ENCODE results near the gene DLG2.
"Not testable (repeated sequence)": the region's sequence is repeated elsewhere in the genome, so short reads cannot be mapped to it uniquely, and the experiment has no call there.

The DLG2 gene

DNA sequence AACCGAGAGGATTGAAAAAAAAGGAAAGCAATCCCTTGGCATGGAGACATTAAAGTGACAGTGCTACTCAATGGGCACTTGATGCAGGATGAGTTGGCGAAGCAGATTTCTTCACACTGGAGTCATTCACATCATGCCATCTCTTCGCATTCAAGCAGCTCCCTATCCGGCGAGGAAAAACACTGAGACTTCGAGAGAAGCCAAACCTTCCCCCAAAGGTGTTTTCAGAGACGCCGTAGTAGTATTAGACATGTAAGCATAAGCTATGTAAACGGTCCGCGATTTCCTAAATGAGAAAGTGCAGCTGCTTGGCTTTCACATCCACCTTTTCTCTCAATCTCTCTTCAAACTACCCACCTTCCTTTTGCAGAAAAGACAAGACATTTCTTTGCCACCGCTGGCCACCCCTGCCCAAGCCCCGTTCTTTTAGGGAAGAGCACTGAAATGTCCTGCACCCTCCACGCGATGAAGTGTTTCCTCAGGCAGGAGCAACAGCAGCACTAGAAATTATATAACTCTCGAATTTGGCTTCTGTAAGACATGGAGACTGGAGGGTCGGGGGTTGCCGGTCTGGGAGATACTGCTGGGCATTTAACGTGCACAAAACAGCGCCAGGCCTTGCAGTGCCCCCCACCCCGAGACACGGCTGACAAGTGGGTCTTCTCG lies at the start of gene DLG2:
TSS of gene DLG2 (minus strand) at position 13 of the 666 bp plus-strand sequence.
- DNase-seq: no peak

DNA sequence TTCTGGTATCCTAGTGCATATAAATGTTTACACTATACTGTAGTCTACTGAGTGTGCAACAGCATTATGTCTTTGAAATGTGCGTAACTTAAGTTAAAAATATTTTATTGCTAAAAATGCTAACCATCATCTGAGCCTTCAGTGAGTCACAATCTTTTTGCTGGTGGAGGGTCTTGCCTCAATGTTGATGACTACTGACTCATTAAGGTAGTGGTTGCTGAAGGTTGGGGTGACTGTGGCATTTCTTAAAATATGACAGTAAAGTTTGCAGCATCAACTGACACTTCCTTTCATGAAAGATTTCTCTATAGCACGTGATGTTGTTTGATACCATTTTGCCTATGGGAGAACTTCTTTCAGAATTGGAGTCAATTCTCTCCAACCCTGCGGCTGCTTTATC lies 46.2 kb upstream of the DLG2 start:
- no peak for DNase-seq

DNA sequence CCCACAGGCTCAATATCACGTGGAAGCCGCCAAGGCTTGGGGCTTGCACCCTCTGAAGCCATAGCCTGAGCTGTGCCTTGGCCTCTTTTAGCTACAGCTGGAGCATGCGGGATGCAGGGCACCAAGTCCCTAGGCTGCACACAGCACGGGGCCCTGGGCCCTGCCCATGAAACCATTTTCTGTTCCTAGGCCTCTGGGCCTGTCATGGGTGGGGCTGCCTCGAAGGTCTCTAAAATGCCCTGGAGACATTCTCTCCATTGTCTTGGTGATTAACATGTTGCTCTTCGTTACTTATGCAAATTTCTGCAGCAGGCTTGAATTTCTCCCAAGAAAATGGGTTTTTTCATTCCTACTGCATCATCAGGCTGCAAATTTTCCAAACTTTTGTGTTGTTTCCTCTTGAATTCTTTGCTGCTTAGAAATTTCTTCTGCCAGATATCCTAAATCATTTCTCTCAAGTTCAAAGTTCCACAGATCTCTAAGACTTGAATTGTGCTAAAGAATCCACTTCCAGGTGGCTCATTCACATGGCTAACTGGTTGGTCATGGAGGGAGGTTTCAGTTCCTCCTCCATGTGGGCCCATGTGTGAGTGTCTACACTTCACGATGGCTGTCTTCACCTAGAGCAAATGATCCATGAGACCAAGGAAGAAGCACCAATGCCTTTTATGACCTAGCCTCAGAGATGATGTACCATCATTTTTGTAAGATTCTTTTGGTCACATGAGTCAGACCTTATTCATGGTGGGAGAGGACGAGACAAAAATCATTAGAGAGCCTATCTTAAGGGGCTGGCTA lies 45.2 kb upstream of the DLG2 start:
- no peak for DNase-seq

DNA sequence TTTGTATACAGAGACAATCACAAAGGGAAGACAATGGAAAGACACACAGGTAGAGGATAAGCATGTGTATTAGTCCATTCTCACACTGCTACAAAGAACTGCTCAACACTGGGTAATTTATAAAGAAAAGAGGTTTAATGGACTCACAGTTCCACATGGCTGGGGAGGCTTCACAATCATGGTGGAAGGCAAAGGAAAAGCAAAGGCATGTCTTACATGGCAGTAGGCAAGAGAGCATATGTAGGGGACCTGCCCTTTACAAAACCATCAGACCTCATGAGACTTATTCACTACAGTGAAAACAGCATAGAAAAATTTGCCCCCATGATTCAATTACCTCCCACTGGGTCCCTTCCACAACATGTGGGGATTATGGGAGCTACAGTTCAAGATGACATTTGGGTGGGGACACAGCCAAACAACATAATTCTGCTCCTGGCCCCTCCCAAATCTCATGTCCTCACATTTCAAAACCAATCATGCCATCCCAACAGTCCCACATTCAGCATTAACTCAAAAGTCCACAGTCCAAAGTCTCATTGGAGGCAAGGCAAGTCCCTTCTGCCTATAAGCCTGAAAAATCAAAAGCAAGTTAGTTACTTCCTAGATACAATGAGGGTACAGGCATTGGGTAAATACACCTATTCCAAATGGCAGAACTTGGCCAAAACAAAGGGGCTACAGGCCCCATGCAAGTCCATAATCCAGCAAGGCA lies 44.0 kb upstream of the DLG2 start:
- DNase-seq: not testable (repeated sequence)

DNA sequence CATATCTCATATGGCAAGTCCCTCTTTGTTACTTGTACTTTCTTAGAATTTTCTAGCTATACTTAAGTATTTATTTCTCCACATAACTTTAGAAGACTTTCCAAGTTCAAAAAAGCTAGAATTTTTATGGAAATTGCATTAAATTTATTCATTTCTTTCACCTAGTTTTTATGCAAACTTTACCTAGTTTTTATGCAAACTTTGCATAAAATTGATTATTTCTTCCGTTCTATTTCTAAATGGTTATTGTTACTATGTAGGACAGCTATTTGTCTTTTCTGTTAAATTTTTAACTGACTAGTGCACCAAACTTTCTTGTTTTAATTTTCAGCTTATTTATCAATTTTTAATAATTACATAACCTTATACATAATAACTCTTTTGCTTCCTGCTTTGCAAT lies 41.0 kb upstream of the DLG2 start:
- no peak for DNase-seq

DNA sequence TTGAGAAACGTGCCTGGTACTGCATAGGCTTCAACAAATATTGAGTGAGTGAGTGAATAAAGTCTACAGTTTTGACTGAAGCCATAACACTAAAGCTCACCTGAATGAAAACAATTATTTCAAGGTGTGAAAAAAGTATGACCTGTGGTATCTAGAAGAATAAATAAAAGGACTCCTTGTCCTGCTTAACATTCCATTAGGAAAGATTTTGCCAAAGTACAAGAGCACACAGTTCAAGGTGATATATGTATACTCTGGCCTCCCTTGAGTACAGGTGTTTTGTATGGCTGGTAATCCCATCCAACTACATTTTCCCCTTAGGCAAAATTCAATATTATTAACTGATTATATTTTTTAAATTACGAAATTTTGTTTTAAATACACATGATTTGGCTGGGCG lies 39.5 kb upstream of the DLG2 start:
- no peak for DNase-seq

DNA sequence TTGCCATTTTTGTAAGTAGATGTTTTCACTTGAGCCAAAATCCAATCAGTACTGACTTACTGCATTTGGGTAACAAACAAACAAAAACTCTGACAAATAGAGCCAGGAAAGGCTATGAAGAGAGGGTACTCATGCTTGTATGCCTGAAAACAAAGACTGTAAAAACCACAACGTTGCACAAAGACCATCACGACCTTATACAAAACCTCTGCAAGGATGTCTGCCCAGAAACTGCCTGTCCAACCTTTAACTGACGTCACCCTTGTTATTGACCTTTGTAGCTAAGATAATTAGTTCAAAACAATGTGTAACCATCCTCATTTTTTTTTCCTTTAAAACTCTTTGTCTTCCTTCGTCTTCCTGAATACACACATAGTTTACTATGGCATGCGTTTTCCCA lies 38.6 kb upstream of the DLG2 start:
- no peak for DNase-seq

DNA sequence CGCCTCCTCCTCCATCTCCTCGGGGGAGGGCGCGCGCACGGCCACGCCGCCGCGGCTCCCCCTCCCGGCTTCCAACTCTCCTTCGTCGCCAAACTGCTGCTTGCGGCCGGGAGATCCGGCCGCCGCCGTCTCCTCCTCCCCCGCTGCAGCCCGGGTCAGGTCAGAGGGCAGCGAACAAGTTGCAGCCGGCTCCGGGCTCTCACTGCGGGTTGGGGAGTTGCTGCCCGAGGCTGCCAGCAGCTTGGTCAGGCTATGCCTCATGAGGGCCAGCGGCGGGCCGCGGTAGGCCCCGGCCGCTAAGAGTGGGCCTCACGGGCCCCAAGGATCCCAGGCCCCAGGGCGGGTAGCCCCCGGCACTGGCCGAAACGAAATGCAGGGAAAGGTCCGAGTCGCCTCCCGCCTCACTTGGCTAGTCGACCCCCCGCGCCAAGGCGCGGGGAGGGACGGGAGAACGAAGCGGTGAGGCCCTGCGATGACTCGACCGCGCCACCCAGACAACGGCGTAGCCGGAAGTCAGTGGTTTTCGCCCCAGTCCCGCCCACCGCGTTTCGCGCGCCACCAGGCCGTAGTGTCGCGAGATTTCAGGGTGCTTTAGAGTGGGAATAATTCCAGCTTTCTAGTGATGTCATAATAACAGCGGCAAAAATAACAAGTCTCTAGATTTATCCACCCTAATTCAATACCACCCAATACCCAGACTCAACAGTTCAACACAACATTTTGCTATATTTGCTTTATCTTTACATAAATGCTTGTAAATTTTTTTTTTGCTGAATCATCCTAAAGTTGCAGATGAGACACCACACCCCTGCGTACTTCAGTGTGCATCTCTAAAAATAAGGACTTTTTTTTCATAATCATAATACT lies 37.7 kb upstream of the DLG2 start, which contains the start of gene CREBZF:
TSS of gene CREBZF (minus strand) at position 515 of the 867 bp plus-strand sequence. CDS start at position 261, 254 bp downstream.
- DNase-seq: peak; percentile 92

DNA sequence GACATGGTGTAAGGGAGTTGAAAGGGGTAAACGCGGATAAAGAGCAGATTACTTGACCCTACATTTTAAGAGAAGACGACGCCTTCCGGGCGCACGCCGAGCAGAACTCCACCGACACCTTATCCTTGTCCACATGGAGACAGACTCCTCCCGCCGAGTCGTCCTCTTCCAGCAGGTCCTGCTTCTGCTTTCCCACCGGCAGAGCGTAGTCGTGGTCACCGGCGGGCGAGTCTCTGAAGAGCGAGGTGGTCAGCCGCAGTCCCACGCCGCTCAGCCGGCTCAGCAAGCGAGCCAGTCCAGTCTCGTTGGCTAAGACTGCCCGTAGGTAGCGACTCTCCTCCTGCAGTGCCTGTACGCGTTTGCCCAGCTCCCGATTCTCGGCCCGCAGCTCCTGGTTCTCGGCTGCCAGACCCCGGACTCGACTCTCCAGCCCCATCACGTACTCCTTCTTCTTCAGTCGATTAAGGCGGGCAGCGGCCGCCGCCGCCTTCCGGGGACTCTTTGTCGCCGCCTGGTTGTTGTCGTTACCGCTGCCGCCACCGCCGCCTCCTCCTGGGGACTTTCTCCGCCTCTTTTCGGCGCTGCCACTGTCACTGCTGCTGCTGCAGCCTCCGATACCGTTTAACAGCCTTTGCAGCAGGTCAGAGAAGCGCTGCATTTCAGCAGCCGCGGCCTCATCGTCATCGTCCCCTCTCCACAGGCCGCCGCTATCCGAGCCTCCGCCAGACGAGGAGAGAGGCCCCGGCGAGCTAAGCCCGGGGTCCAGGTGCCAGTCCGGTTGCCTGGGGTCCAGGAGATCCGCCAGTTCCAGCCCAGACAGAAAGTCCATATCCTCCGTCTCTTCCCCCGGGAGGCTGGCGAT lies 36.8 kb upstream of the DLG2 start:
- DNase-seq: no peak

DNA sequence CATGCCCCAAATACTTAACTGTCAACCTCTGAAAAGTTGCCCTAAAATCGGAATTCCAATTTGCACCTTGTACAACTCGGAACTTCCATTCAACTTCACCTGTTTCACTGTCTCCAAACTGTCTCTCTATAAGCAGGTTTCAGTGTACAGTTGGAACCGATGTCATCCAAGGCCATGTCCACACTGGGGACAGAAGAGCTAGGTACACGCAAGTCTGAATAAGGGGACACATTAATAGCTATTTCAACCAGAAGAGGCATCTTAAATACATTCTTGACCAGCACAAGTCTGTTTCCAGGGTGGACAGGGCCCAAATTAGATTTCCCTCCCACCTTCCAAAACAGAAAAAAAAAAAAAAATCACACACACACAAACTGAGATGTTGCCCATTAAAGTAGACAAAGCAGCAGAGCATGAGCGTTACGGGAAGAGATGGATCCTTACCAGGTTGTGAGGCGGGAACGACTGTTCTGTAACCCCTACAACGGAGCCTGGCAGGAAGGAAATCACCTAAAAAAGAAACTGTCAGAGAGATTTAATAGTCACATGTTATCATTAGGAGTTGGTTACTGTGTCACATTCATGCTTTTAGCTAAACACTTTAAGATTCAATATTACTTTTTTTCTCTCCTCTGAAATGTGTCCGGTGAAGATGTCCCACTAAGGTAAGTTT lies 36.1 kb upstream of the DLG2 start:
- no peak for DNase-seq

DNA sequence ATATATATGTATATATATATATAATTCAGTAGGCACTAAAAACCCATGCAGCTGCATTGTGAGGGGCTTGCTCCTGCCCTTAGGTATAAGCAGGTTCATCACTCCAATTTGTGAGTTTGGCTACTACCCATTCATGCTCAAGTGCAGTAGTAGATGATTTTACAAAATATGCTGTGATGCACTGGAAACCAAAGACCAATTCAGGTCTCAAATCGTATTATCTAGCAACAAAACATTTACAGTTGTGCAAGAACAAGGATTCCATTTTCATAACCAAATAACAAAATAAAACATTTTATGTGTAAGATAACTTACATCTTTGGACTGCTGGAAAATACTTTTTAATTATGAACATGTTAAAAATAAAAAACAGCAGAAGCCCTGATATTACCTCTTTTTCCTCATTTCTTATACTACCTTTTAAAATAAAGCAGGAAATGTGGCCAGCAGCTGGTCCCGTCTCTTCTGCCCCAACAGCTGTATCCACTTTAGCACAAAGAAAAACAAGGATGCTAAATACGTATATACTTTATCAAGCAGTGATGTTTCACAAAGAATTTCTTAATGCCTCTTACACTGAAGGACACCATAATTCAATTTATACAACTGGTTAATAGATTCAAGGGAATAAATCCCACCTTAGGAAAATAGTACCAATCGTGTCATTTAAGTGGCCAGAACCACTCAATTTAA lies 35.0 kb upstream of the DLG2 start:
- no peak for DNase-seq

DNA sequence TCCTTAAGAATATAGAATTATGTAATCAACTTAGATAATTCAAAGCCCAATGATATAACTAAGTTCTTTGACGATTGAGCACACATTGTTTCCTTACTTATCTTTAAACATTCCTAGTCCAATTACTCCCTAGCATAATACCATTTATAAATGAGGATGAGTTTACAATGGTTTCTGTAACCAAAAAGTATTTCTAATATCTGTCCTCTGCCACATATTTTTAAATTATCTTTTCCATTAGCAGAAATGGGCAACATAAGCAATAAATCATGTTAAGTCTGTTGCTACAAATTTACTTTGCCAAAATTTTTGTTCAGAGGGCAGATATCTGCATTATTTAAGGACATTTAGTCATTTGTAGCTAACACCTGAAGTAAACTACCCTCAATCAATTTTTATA lies 31.0 kb upstream of the DLG2 start:
- no peak for DNase-seq

DNA sequence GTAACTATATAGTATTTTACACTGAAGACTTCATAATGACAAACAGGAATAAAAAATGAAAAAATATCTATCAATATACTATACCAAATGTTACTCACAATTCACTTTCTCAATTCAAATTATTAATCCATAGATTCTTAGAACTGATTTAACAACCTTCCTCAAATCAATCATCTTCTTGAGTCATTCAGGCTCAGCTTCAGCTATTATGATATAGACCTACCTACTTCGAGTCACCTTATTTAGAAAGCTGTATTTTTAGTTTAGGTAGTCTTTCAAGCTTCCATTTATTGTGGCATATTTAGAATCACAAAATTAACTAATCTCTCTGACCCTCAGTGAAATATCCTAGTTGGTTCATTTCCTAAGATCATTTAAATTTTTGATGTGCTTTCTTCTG lies 29.6 kb upstream of the DLG2 start:
- no peak for DNase-seq

DNA sequence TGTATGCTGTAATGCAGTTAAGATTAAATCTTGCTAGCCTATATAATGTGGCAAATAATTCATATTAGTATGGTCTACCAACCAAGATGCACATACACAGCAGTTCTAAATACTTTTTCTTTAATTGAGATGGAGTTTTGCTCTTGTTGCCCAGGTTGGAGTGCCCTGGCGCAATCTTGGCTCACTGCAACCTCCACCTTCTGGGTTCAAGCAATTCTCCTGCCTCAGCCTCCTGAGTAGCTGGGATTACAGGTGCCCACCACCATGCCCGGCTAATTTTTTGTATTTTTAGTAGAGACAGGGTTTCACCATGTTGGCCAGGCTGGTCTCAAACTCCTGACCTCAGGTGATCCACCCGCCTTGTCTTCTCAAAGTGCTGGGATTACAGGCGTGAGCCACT lies 27.2 kb upstream of the DLG2 start:
- not testable (repeated sequence) for DNase-seq

DNA sequence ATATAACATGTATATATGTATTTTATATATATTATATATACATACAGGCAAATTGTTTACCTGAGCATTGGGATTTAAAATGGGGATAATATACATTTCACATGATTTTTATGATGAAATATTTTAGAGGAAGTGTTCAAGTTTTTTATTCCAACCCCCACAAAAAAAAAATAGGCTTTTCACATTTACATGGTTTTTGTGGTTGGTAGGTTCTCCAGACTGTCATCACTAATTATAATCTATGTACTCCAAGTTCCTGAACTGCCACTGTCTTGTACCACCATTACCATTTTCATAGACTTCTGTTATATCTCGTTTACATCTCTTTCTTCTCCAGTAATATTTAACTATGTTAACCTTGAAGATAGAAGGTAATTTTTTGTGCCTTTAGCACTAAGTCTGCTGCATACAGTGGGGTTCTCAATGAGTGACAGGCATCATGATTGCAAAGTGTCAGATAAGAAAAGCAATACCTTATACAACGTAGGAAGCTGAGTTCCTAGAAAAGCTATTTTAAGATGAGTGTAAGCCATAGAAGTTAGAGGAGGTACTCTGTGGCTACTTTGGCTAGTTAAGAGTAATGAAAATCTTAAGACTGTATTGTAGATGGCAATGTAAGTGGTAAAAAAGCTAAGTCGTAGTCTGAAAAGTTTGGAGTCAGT lies 25.8 kb upstream of the DLG2 start:
- no peak for DNase-seq

DNA sequence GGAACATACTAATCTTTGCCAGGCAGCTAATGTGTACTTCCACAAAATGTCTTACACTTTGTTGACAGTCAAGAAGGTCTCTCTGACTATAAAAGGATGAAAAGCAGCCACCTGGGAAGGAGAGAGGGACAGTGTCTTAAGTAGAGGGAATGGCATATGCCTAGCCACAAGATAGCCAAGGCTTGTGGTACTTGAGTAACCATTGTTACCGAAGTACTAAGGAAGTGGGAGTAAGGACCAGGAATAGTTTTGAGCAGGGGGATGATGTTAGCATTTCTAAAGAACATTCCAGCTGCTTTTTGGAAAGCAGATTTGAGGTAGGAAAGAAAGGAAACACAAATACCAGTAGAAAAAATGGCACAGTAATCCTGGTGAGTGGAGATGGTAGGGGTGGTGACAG lies 24.0 kb upstream of the DLG2 start:
- no peak for DNase-seq

DNA sequence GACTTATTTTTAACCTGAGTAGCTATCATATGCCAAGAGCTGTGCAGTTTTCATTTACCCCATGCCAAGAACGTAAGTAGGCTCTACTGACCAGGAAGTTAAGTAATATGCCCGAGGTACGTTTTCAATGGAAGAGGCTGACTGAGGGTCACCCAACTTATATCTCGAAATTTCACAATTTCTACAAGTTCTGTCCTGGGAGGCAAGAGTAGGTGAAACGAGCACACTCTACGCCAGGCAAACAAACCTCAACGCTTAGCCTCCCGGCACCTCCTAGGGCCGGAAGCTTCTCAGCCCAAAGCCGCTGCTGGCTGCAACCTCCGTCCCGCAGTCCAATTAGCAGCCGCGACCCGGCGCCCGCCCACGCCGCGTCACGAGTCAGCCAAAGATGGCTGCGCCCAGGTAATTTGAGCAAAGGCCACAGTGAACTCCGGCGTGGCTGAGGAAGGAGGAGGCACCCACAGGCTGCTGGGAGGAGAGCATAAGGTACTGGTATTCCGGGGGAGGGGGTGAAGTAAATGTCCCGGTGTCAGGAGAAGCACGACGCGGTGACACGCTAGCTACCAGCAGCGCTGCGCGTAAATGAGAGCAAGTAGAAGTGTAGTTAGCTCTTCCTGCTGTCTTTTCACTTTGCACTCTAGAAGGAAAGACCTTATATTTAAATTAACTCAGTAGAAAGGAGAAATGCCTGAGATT lies 20.6 kb upstream of the DLG2 start, which contains the start of gene TMEM126A:
TSS of gene TMEM126A (plus strand) at position 364 of the 696 bp plus-strand sequence. CDS start 2,289 bp downstream, outside the sequence.
- peak; percentile 87 for DNase-seq

DNA sequence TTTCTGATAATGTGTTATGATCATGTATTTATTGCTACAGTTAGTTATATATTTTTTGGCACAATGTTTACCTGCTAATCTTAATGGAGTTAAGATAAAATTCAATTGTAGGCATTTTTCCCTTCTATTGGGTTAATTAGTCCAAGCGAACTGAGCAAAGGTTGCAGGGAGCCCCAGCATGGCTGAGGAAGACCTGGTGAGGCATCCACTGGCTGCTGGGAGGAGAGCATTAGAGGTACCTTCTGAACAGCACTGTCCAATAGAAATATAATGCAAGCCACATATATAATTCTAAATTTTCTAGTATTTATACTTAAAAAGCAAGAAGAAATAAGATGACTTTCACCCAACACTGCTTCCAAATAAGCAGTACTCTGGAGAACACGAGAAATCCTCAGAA lies 19.9 kb upstream of the DLG2 start:
- DNase-seq: no peak

DNA sequence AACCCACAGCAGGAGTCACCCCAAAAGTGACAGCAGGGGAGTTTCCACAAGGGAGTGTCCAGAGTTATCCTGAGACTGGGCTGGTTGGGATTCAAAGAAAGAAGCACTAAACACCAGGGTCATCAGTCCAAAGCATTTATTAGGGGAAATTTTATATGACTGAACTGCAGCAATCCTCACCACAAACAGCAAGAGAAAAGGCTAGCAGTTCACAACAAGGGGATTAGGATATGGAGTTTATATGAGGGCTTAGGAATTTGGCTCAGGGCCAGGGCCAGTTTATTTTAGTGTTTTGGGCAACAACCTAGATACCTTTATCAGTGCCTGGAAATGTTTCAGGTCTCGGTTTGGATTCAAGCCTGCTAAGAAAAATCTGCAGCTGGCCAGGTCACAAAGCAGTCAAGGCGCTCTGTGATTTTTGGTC lies 16.1 kb upstream of the DLG2 start:
- peak; percentile 16 for DNase-seq
